ENCODE data around the gene GSN. TPM values are rescaled to one million over a fixed set of nuclear protein-coding genes. Genes with fewer than 3 reads are reported as not detected.

The GSN gene
- total RNA-seq, 2 donors from 2014 or later = 1,444 to 3,478 TPM

- H3K27me3 ChIP-seq = no peaks in the 10 kb centered on the region
- DNase-seq (ENCODE audit: low spot score) = no peak
- TF ChIP-seq CTCF (IDR thresholded peaks at IDR 0.05) = no peak
- H3K4me3 ChIP-seq = no peak overlapping the region
- H3K4me1 ChIP-seq = peaks cover 0 to 99% of the 10 kb centered on the region in 2 donors
- peaks cover 5% of the 10 kb centered on the region for H3K36me3 ChIP-seq
- H3K27ac ChIP-seq = peak overlapping the region; percentile 95 to 98
- H3K9me3 ChIP-seq = no peaks in the 10 kb centered on the region
These were observed 95.1 kb downstream of the GSN start for GRCh38 chr9:121362813-121363621.

GRCh38 chr9:121363622-121363961 lies 95.6 kb downstream of the GSN start:
- no peak overlapping the region for H3K4me3 ChIP-seq
- peaks cover 5% of the 10 kb centered on the region for H3K36me3 ChIP-seq
- no peak for DNase-seq (ENCODE audit: low spot score)
- H3K4me1 ChIP-seq = peaks cover 0 to 99% of the 10 kb centered on the region in 2 donors
- H3K9me3 ChIP-seq = no peaks in the 10 kb centered on the region
- H3K27me3 ChIP-seq = no peaks in the 10 kb centered on the region
- TF ChIP-seq CTCF (IDR thresholded peaks at IDR 0.05) = no peak
- peak overlapping the region; percentile 95 to 98 for H3K27ac ChIP-seq

- H3K9me3 ChIP-seq = no peaks in the 10 kb centered on the region
- no peak overlapping the region for H3K4me3 ChIP-seq
- peaks cover 0 to 95% of the 10 kb centered on the region in 2 donors for H3K4me1 ChIP-seq
- H3K27ac ChIP-seq = peak overlapping the region; percentile 95 to 98
- no peak for DNase-seq (ENCODE audit: low spot score)
- no peak for TF ChIP-seq CTCF (IDR thresholded peaks at IDR 0.05)
- H3K36me3 ChIP-seq = peaks cover 5% of the 10 kb centered on the region
- no peaks in the 10 kb centered on the region for H3K27me3 ChIP-seq
These were observed 96.1 kb downstream of the GSN start for GRCh38 chr9:121364077-121364476.

GRCh38 chr9:121364886-121365285 lies 96.9 kb downstream of the GSN start:
- no peak for TF ChIP-seq CTCF (IDR thresholded peaks at IDR 0.05)
- Histone ChIP-seq H3K4me1 (peaks cover 0 to 87% of the 10 kb centered on the region in 2 donors), H3K36me3 (peaks cover 5% of the 10 kb centered on the region), H3K9me3 (no peaks in the 10 kb centered on the region), H3K27ac (peak overlapping the region; percentile 95 to 98), H3K27me3 (no peaks in the 10 kb centered on the region), H3K4me3 (no peak overlapping the region)
- DNase-seq (ENCODE audit: low spot score) = no peak

- TF ChIP-seq CTCF (IDR thresholded peaks at IDR 0.05) = no peak
- Histone ChIP-seq H3K27me3 (no peaks in the 10 kb centered on the region), H3K36me3 (peaks cover 5% of the 10 kb centered on the region), H3K27ac (peak overlapping the region; percentile 95 to 98), H3K4me1 (peaks cover 0 to 82% of the 10 kb centered on the region in 2 donors), H3K9me3 (no peaks in the 10 kb centered on the region), H3K4me3 (no peak overlapping the region)
- no peak for DNase-seq (ENCODE audit: low spot score)
These were observed 97.6 kb downstream of the GSN start for GRCh38 chr9:121365564-121365963.

Measured in right atrium auricular region (tissue), 2 donors.